GM23338 (cell line): Measurements from ENCODE around the gene ASIC5. TPM values are rescaled to one million over a fixed set of nuclear protein-coding genes. Genes with fewer than 3 reads are reported as not detected.

Source experiments
- ATAC-seq: fragments of 200-7000 bp; cut with Tn5 transposase; 3 replicates; pipeline ENCODE4 v1.9.1; 2020
- DNase-seq: peaks from one replicate; pipeline ENCODE4 v3.0.0-alpha.2; 2015; ENCODE audit warnings: low spot score
- H2AFZ ChIP-seq: fragments of 200-600 bp; sonication (generic); 2 replicates; pipeline ENCODE4 v1.8.0; 2016; ENCODE audit warnings: antibody characterized with exemption, mild to moderate bottlenecking, moderate library complexity
- H3F3A ChIP-seq: fragments of 200-600 bp; sonication (generic); replicated peaks from 2 replicates; pipeline ENCODE4 v1.8.0; 2017; ENCODE audit warnings: antibody characterized with exemption, mixed run types, low read depth
- H3K27ac ChIP-seq: fragments of 200-600 bp; sonication (generic); 2 replicates; pipeline ENCODE4 v1.6.1; 2016; ENCODE audit warnings: low read depth
- H3K27me3 ChIP-seq: fragments of 200-600 bp; sonication (generic); 2 replicates; pipeline ENCODE4 v1.8.0; 2016; ENCODE audit warnings: mild to moderate bottlenecking, mixed run types, moderate library complexity; ENCODE audit not compliant: insufficient read depth
- H3K36me3 ChIP-seq: fragments of 200-600 bp; sonication (generic); 2 replicates; pipeline ENCODE4 v1.8.0; 2016; ENCODE audit warnings: mild to moderate bottlenecking; ENCODE audit not compliant: insufficient read depth
- H3K4me1 ChIP-seq: fragments of 200-600 bp; sonication (generic); 2 replicates; pipeline ENCODE4 v1.8.0; 2016; ENCODE audit warnings: mild to moderate bottlenecking, moderate library complexity; ENCODE audit not compliant: insufficient read depth
- H3K4me2 ChIP-seq: fragments of 200-600 bp; sonication (generic); 2 replicates; pipeline ENCODE4 v1.7.1; 2017; ENCODE audit warnings: mixed run types
- H3K4me3 ChIP-seq: fragments of 200-600 bp; sonication (generic); 2 replicates; pipeline ENCODE4 v1.6.1; 2016; ENCODE audit warnings: mixed run types
- H3K79me2 ChIP-seq: fragments of 200-600 bp; sonication (generic); replicated peaks from 2 replicates; pipeline ENCODE4 v1.8.0; 2017; ENCODE audit warnings: mild to moderate bottlenecking; ENCODE audit not compliant: insufficient read depth
- H3K9me2 ChIP-seq: fragments of 200-600 bp; sonication (generic); 2 replicates; pipeline ENCODE4 v1.8.0; 2017; ENCODE audit not compliant: insufficient read depth
- H4K20me1 ChIP-seq: fragments of 200-600 bp; sonication (generic); replicated peaks from 2 replicates; pipeline ENCODE4 v1.8.0; 2017; ENCODE audit warnings: mild to moderate bottlenecking; ENCODE audit not compliant: insufficient read depth
- H3K27ac Mint-ChIP-seq: 2 replicates; pipeline ENCODE4 v1.8.0; 2020; ENCODE audit warnings: inconsistent platforms, mild to moderate bottlenecking, moderate library complexity, mixed read lengths
- H3K27me3 Mint-ChIP-seq: 3 replicates; pipeline ENCODE4 v1.8.0; 2022; ENCODE audit warnings: low read depth, mild to moderate bottlenecking, moderate library complexity, mixed read lengths, inconsistent platforms; ENCODE audit not compliant: insufficient read depth, poor library complexity
- H3K36me3 Mint-ChIP-seq: 3 replicates; pipeline ENCODE4 v1.8.0; 2021; ENCODE audit warnings: low read depth, mild to moderate bottlenecking, inconsistent platforms, moderate library complexity, mixed read lengths
- H3K4me1 Mint-ChIP-seq: 3 replicates; pipeline ENCODE4 v1.8.0; 2020; ENCODE audit warnings: mild to moderate bottlenecking, inconsistent platforms, mixed read lengths
- H3K4me3 Mint-ChIP-seq: 3 replicates; pipeline ENCODE4 v1.8.0; 2021; ENCODE audit warnings: moderate library complexity, mild to moderate bottlenecking, inconsistent platforms, mixed read lengths
- H3K9me3 Mint-ChIP-seq: 3 replicates; pipeline ENCODE4 v1.8.0; 2020; ENCODE audit warnings: moderate library complexity, mild to moderate bottlenecking, inconsistent platforms, mixed read lengths
- EZH2 ChIP-seq: fragments of 200-600 bp; sonication (generic); IDR thresholded peaks from one replicate; pipeline ENCODE4 v1.8.0; 2017; ENCODE audit warnings: antibody characterized with exemption, mild to moderate bottlenecking, low read depth; ENCODE audit not compliant: unreplicated experiment
- EZH2phosphoT487 ChIP-seq: fragments of 200-600 bp; sonication (generic); IDR thresholded peaks from one replicate; pipeline ENCODE4 v1.8.1; 2018; ENCODE audit warnings: antibody characterized with exemption; ENCODE audit not compliant: unreplicated experiment
- JUNB ChIP-seq: IDR thresholded peaks from one replicate; pipeline ENCODE4 v1.6.1; 2016; ENCODE audit warnings: antibody characterized with exemption; ENCODE audit not compliant: unreplicated experiment
- NANOG ChIP-seq: IDR thresholded peaks from 2 replicates; pipeline ENCODE4 v1.6.1; 2016; ENCODE audit warnings: antibody characterized with exemption, borderline replicate concordance
- POLR2AphosphoS5 ChIP-seq: IDR thresholded peaks from 2 replicates; pipeline ENCODE4 v1.6.1; 2016; ENCODE audit warnings: antibody characterized with exemption, low read depth
- REST ChIP-seq: IDR thresholded peaks from one replicate; pipeline ENCODE4 v1.6.1; 2018; ENCODE audit warnings: antibody characterized with exemption; ENCODE audit not compliant: unreplicated experiment
- ZNF114 ChIP-seq: fragments of 250-450 bp; sonication (Bioruptor Pico); IDR thresholded peaks from 2 replicates; pipeline ENCODE4 v1.5.0; 2020; ENCODE audit warnings: mild to moderate bottlenecking, moderate library complexity
- ZNF331 ChIP-seq: fragments of 250-450 bp; sonication (Bioruptor Pico); IDR thresholded peaks from 2 replicates; pipeline ENCODE4 v1.5.0; 2020; ENCODE audit warnings: low read depth, mild to moderate bottlenecking, moderate library complexity
- polyA plus RNA-seq: library from polyadenylated mRNA; unstranded; fragments of >200 nt; fragmentation: Nextera tagmentation; extraction: Ambion mirVana; gene quantifications from 2 replicates; pipeline ENCODE4 v1.2.1, GENCODE V29; 2016
- total RNA-seq: library from RNA; depleted of rRNA; stranded (reverse); fragments of >200 nt; shearing (Covaris generic); gene quantifications from 2 replicates; pipeline ENCODE4 v1.2.3, GENCODE V29; 2014
- TF ChIP-seq, protein P1 (sequence below): fragments of 250-450 bp; sonication (Bioruptor Pico); IDR thresholded peaks from 2 replicates; pipeline ENCODE4 v1.5.0; 2020; ENCODE audit warnings: mild to moderate bottlenecking, moderate library complexity
- TF ChIP-seq, protein P2 (sequence below), 2 experiments: fragments of 200-600 bp in 1 of 2; sonication (generic) in 1 of 2; conservative IDR thresholded peaks; 2 replicates each; pipeline versions ENCODE4 v1.5.1 to v1.6.1; 2016 to 2017; ENCODE audit warnings: antibody characterized with exemption in 2 of 2, low read depth in 2 of 2, mild to moderate bottlenecking in 2 of 2, moderate library complexity in 1 of 2

The ASIC5 gene
- total and polyA plus RNA-seq, 2 experiments from 2014 or later = not detected

- TF ChIP-seq, protein P1, sequence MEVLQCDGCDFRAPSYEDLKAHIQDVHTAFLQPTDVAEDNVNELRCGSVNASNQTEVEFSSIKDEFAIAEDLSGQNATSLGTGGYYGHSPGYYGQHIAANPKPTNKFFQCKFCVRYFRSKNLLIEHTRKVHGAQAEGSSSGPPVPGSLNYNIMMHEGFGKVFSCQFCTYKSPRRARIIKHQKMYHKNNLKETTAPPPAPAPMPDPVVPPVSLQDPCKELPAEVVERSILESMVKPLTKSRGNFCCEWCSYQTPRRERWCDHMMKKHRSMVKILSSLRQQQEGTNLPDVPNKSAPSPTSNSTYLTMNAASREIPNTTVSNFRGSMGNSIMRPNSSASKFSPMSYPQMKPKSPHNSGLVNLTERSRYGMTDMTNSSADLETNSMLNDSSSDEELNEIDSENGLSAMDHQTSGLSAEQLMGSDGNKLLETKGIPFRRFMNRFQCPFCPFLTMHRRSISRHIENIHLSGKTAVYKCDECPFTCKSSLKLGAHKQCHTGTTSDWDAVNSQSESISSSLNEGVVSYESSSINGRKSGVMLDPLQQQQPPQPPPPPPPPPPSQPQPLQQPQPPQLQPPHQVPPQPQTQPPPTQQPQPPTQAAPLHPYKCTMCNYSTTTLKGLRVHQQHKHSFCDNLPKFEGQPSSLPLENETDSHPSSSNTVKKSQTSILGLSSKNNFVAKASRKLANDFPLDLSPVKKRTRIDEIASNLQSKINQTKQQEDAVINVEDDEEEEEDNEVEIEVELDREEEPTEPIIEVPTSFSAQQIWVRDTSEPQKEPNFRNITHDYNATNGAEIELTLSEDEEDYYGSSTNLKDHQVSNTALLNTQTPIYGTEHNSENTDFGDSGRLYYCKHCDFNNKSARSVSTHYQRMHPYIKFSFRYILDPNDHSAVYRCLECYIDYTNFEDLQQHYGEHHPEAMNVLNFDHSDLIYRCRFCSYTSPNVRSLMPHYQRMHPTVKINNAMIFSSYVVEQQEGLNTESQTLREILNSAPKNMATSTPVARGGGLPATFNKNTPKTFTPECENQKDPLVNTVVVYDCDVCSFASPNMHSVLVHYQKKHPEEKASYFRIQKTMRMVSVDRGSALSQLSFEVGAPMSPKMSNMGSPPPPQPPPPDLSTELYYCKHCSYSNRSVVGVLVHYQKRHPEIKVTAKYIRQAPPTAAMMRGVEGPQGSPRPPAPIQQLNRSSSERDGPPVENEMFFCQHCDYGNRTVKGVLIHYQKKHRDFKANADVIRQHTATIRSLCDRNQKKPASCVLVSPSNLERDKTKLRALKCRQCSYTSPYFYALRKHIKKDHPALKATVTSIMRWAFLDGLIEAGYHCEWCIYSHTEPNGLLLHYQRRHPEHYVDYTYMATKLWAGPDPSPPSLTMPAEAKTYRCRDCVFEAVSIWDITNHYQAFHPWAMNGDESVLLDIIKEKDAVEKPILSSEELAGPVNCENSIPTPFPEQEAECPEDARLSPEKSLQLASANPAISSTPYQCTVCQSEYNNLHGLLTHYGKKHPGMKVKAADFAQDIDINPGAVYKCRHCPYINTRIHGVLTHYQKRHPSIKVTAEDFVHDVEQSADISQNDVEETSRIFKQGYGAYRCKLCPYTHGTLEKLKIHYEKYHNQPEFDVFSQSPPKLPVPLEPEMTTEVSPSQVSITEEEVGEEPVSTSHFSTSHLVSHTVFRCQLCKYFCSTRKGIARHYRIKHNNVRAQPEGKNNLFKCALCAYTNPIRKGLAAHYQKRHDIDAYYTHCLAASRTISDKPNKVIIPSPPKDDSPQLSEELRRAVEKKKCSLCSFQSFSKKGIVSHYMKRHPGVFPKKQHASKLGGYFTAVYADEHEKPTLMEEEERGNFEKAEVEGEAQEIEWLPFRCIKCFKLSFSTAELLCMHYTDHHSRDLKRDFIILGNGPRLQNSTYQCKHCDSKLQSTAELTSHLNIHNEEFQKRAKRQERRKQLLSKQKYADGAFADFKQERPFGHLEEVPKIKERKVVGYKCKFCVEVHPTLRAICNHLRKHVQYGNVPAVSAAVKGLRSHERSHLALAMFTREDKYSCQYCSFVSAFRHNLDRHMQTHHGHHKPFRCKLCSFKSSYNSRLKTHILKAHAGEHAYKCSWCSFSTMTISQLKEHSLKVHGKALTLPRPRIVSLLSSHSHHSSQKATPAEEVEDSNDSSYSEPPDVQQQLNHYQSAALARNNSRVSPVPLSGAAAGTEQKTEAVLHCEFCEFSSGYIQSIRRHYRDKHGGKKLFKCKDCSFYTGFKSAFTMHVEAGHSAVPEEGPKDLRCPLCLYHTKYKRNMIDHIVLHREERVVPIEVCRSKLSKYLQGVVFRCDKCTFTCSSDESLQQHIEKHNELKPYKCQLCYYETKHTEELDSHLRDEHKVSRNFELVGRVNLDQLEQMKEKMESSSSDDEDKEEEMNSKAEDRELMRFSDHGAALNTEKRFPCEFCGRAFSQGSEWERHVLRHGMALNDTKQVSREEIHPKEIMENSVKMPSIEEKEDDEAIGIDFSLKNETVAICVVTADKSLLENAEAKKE (CRISPR knock-in tag) = no peak
- TF ChIP-seq NANOG (no peak), JUNB (no peak), EZH2 (no peak)
Observed at GRCh38 chr4:155853189-155853588, 12.9 kb downstream of the ASIC5 start (continued).

DNA sequence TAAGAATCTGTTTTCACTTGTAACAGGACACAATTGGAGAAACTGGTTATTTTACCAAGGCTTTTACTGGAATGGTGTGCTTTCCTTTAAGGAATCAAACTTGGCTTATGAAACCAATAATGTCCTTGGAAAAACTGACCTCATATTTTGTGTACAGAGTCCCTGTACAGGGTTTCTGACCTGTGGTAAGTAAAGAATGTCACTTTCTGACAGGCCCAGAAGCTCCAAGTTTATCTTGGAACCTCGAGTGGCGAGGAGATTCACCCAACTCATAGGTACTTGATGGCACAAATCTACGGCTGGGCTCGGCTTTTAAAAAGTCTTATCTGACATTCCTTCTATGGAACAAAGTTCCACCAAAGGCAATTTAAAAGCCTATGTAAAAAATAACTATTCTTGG, 17.0 kb downstream of the ASIC5 start:
- H3K79me2 ChIP-seq = no peaks in the 10 kb centered on the region
- no peak for DNase-seq
- 0 out of 2 replicates have a peak, but pooled peaks cover 5% of the 10 kb centered on the region for H3K9me2 ChIP-seq
- no peaks in the 10 kb centered on the region for H3K27me3 ChIP-seq
- no peak overlapping the region for H3K4me2 ChIP-seq
- Mint-ChIP-seq H3K36me3 (peaks cover 27% of the 10 kb centered on the region; the same call in 2 of the 3 replicates), H3K4me1 (peaks cover 2% of the 10 kb centered on the region; the same call in 1 of the 3 replicates), H3K9me3 (peaks cover 56% of the 10 kb centered on the region), H3K27me3 (peaks cover 2% of the 10 kb centered on the region), H3K27ac (no peak overlapping the region), H3K4me3 (no peak overlapping the region)
- no peak overlapping the region for H3K27ac ChIP-seq
- no peaks in the 10 kb centered on the region for H4K20me1 ChIP-seq
- ATAC-seq = no peak
- no peaks in the 10 kb centered on the region for H3F3A ChIP-seq
- peaks cover 20% of the 10 kb centered on the region for H3K36me3 ChIP-seq
- H2AFZ ChIP-seq = no peak overlapping the region
- no peak overlapping the region for H3K4me3 ChIP-seq
- no peaks in the 10 kb centered on the region for H3K4me1 ChIP-seq
- TF ChIP-seq, protein P2, sequence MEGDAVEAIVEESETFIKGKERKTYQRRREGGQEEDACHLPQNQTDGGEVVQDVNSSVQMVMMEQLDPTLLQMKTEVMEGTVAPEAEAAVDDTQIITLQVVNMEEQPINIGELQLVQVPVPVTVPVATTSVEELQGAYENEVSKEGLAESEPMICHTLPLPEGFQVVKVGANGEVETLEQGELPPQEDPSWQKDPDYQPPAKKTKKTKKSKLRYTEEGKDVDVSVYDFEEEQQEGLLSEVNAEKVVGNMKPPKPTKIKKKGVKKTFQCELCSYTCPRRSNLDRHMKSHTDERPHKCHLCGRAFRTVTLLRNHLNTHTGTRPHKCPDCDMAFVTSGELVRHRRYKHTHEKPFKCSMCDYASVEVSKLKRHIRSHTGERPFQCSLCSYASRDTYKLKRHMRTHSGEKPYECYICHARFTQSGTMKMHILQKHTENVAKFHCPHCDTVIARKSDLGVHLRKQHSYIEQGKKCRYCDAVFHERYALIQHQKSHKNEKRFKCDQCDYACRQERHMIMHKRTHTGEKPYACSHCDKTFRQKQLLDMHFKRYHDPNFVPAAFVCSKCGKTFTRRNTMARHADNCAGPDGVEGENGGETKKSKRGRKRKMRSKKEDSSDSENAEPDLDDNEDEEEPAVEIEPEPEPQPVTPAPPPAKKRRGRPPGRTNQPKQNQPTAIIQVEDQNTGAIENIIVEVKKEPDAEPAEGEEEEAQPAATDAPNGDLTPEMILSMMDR (conservative IDR thresholded peaks at IDR 0.05; ENCODE audit: low read depth in 2 of 2) = no peak
- TF ChIP-seq EZH2phosphoT487 (no peak), JUNB (no peak), REST (no peak), ZNF331 (no peak), POLR2AphosphoS5 (no peak), ZNF114 (CRISPR knock-in tag) (no peak)
